ENCODE results near the gene NSUN7. TPM values are rescaled to one million over a fixed set of nuclear protein-coding genes. Genes with fewer than 3 reads are reported as not detected.

Gene NSUN7
- total RNA-seq, 4 donors from 2014 or later = 8.1 to 37.0 (median 17.3) TPM

- 88% methylated on average over 2 of the region's 2 CpGs; no CpG with 5 or more reads in 1 of the 2 donors for WGBS, 2 donors (ENCODE audit: low coverage in 1 of 2)
- H3K36me3 ChIP-seq = no peaks in the 10 kb centered on the region
- no peak for DNase-seq
- H3K4me3 ChIP-seq = no peak overlapping the region
- H3K27ac ChIP-seq = no peak overlapping the region
- in situ Hi-C loops (cut with MboI; ENCODE audit: low pct_ligation_motif_present in 1 of 4, low pct_unique_long_range_greater_than_20kb in 1 of 4, low sequenced_read_pairs in 3 of 4) = no loop called here
- TF ChIP-seq POLR2AphosphoS5 (IDR thresholded peaks at IDR 0.05) (no peak), POLR2A (IDR thresholded peaks at IDR 0.05) (no peak), CTCF (IDR thresholded peaks at IDR 0.05) (no peak)
- H3K4me1 ChIP-seq = peaks cover 0 to 8% (median 3%) of the 10 kb centered on the region in 4 donors
- intact Hi-C loops (cut with DNase I; ENCODE audit: low total_unique reads) = no loop called here
- H3K27me3 ChIP-seq = no peaks in the 10 kb centered on the region
- no peaks in the 10 kb centered on the region for H3K9me3 ChIP-seq
These were observed 109.2 kb downstream of the NSUN7 start for GRCh38 chr4:40858962-40859361.

Small RNA genes within 50 kb of the gene (small RNA-seq; reads per million reads assigned to genes)
- 0 reads per million in 4 donors for gene RF00019

Other genes with a start within 250 kb of the NSUN7 start
- gene RBM47, start 120.1 kb upstream of the NSUN7 start, total RNA-seq = 100 to 1,000 TPM; 273 to 667 (median 572) TPM

Data from transverse colon (tissue), 4 donors.